CD4-positive, alpha-beta T cell treated with Interleukin-6 for 4 hours (primary cell): Measurements from ENCODE around the gene USP17L13.
"Not testable (repeated sequence)": the region's sequence is repeated elsewhere in the genome, so short reads cannot be mapped to it uniquely, and the experiment has no call there.

Source experiments
- DNase-seq: peaks from one replicate; pipeline ENCODE4 v3.0.0-alpha.2; 2020; ENCODE audit warnings: mixed read lengths

USP17L13 gene

GRCh38 chr4:9224596-9224995 lies at the start of gene USP17L13:
TSS of gene USP17L13 (plus strand) at chr4:9224896. CDS start at chr4:9224896, 0 bp downstream.
- not testable (repeated sequence) for DNase-seq

GRCh38 chr4:9210357-9210756 lies 14.3 kb upstream of the USP17L13 start, which contains the start of gene USP17L10:
TSS of gene USP17L10 (plus strand) at chr4:9210657. CDS start at chr4:9210657, 0 bp downstream.
- DNase-seq = not testable (repeated sequence)

- not testable (repeated sequence) for DNase-seq
These were observed 10.0 kb upstream of the USP17L13 start for GRCh38 chr4:9214701-9215100.

GRCh38 chr4:9215105-9215504 lies 9.6 kb upstream of the USP17L13 start, which contains the start of gene USP17L11:
TSS of gene USP17L11 (plus strand) at chr4:9215405. CDS start at chr4:9215405, 0 bp downstream.
- not testable (repeated sequence) for DNase-seq

GRCh38 chr4:9219852-9220251 lies 4.8 kb upstream of the USP17L13 start, which contains the start of gene USP17L12:
TSS of gene USP17L12 (plus strand) at chr4:9220152. CDS start at chr4:9220152, 0 bp downstream.
- DNase-seq = not testable (repeated sequence)

- DNase-seq = not testable (repeated sequence)
These were observed 5.6 kb downstream of the USP17L13 start for GRCh38 chr4:9230249-9230648.

GRCh38 chr4:9234085-9234484 lies 9.4 kb downstream of the USP17L13 start, which contains the start of gene USP17L15:
TSS of gene USP17L15 (plus strand) at chr4:9234385. CDS start at chr4:9234385, 0 bp downstream.
- DNase-seq = not testable (repeated sequence)

GRCh38 chr4:9238461-9238860 lies 13.8 kb downstream of the USP17L13 start:
- DNase-seq = peak; percentile 0

GRCh38 chr4:9243579-9243978 lies 18.9 kb downstream of the USP17L13 start, which contains the start of gene USP17L17:
TSS of gene USP17L17 (plus strand) at chr4:9243879. CDS start at chr4:9243879, 0 bp downstream.
- DNase-seq = not testable (repeated sequence)

GRCh38 chr4:9247953-9248680 lies 23.4 kb downstream of the USP17L13 start, which contains the start of gene USP17L18:
TSS of gene USP17L18 (plus strand) at chr4:9248630. CDS start at chr4:9248630, 0 bp downstream.
- DNase-seq = not testable (repeated sequence)

GRCh38 chr4:9253078-9253477 lies 28.4 kb downstream of the USP17L13 start, which contains the start of gene USP17L19:
TSS of gene USP17L19 (plus strand) at chr4:9253378. CDS start at chr4:9253378, 0 bp downstream.
- DNase-seq = not testable (repeated sequence)

- DNase-seq = not testable (repeated sequence)
These were observed 33.1 kb downstream of the USP17L13 start, which contains the start of gene USP17L20 for GRCh38 chr4:9257824-9258223. TSS of gene USP17L20 (plus strand) at chr4:9258124. CDS start at chr4:9258124, 0 bp downstream.

GRCh38 chr4:9262572-9262971 lies 37.9 kb downstream of the USP17L13 start, which contains the start of gene USP17L21:
TSS of gene USP17L21 (plus strand) at chr4:9262872. CDS start at chr4:9262872, 0 bp downstream.
- DNase-seq = not testable (repeated sequence)

GRCh38 chr4:9267319-9267718 lies 42.6 kb downstream of the USP17L13 start, which contains the start of gene USP17L22:
TSS of gene USP17L22 (plus strand) at chr4:9267619. CDS start at chr4:9267619, 0 bp downstream.
- not testable (repeated sequence) for DNase-seq

- not testable (repeated sequence) for DNase-seq
These were observed 47.0 kb downstream of the USP17L13 start for GRCh38 chr4:9271719-9272118.
